Glutamatergic neuron (in vitro differentiated cells): Measurements from ENCODE around the gene CLDN3. TPM values are rescaled to one million over a fixed set of nuclear protein-coding genes. Genes with fewer than 3 reads are reported as not detected.
A peak's percentile ranks its signal among the peaks of the same experiment; 100 is the strongest.

Experiments used
- DNase-seq: peaks from one replicate; pipeline ENCODE4 v3.0.0; 2022
- H3K27ac Mint-ChIP-seq: one replicate; pipeline ENCODE4 v1.8.0; 2020; ENCODE audit warnings: mild to moderate bottlenecking, mixed read lengths, inconsistent platforms; ENCODE audit not compliant: unreplicated experiment
- H3K27me3 Mint-ChIP-seq: one replicate; pipeline ENCODE4 v1.8.0; 2020; ENCODE audit warnings: mild to moderate bottlenecking, moderate library complexity, mixed read lengths, inconsistent platforms; ENCODE audit not compliant: unreplicated experiment
- H3K36me3 Mint-ChIP-seq: one replicate; pipeline ENCODE4 v1.8.0; 2020; ENCODE audit warnings: mild to moderate bottlenecking, mixed read lengths, inconsistent platforms; ENCODE audit not compliant: unreplicated experiment
- H3K4me1 Mint-ChIP-seq: one replicate; pipeline ENCODE4 v1.8.0; 2020; ENCODE audit warnings: mild to moderate bottlenecking, low read depth, mixed read lengths, inconsistent platforms; ENCODE audit not compliant: unreplicated experiment
- H3K4me3 Mint-ChIP-seq: one replicate; pipeline ENCODE4 v1.8.0; 2020; ENCODE audit warnings: mild to moderate bottlenecking, mixed read lengths, inconsistent platforms; ENCODE audit not compliant: unreplicated experiment
- H3K9me3 Mint-ChIP-seq: one replicate; pipeline ENCODE4 v1.8.0; 2020; ENCODE audit warnings: mild to moderate bottlenecking, moderate library complexity, mixed read lengths, inconsistent platforms; ENCODE audit not compliant: unreplicated experiment
- long read RNA-seq: library from polyadenylated mRNA; unstranded; transcript quantifications from one replicate; pipeline ENCODE4 v2.0.0, GENCODE V29; 2020; ENCODE audit not compliant: unreplicated experiment
- total RNA-seq: library from RNA; stranded (reverse); fragmentation: NEBNext Ultra II Directional; extraction: Animal tissue kit (Norgen Biotek cat#: 25700); gene quantifications from one replicate; pipeline ENCODE4 v1.2.1, GENCODE V29; 2021; ENCODE audit not compliant: unreplicated experiment
- TF ChIP-seq, protein P1 (sequence below): fragments of 200-600 bp; sonication (generic); IDR thresholded peaks from one replicate; pipeline ENCODE4 v1.5.0; 2021; ENCODE audit not compliant: partially characterized antibody, unreplicated experiment

CLDN3 gene, protein sequence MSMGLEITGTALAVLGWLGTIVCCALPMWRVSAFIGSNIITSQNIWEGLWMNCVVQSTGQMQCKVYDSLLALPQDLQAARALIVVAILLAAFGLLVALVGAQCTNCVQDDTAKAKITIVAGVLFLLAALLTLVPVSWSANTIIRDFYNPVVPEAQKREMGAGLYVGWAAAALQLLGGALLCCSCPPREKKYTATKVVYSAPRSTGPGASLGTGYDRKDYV
- total RNA-seq = not detected
- long read RNA-seq = 0 reads

DNA sequence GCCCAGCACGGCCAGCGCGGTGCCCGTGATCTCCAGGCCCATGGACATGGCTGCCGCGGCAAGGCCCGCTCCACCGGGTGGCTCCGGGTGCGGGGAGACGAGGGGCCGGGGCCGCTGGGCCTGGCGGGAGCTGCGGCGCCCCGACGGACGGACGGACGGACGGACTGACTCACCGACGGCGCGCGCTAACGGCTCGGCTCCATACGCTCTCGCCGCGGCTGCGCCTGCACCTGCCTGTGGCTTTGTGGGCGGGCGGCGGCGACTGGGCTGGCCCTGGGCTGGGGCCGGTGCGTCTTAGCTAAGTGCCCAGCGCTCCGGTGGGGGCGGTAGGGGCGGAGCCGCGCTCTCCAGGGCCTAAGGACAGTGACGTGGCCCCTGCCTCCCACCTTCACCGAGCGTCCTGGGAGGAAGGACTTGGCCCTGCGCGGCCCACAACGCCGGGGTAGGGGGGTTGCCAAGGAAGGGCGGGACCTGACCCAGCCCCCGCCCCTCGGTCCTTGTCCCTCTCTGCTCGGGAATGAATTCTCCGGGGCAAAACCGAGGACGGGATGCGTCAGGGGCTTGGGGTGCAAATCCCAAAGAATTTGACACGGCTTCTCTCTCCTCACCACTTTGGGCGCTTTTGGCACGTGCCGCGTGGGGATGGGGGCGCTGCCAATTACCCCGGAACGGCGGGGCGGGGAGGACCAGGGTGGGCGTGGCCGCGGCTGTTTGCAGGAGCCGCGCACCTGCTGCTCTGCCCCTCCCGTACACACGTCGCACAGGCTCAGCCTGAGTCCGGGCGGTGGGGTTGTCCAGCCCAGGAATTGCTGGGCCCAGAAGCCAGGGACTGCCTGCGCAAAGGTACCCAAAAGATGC, at the start of gene CLDN3:
Gene CLDN3, minus strand, starts transcription at position 269 of the 858 bp plus-strand sequence. Its CDS starts 221 bp downstream, at position 48.
- H3K4me3 Mint-ChIP-seq = peak within 1 kb of the TSS; percentile 75
- peaks cover 2% of the 10 kb centered on the region for H3K9me3 Mint-ChIP-seq
- H3K27me3 Mint-ChIP-seq = peaks cover 11% of the 10 kb centered on the region
- H3K4me1 Mint-ChIP-seq = peaks cover 2% of the 10 kb centered on the region
- TF ChIP-seq, protein P1, sequence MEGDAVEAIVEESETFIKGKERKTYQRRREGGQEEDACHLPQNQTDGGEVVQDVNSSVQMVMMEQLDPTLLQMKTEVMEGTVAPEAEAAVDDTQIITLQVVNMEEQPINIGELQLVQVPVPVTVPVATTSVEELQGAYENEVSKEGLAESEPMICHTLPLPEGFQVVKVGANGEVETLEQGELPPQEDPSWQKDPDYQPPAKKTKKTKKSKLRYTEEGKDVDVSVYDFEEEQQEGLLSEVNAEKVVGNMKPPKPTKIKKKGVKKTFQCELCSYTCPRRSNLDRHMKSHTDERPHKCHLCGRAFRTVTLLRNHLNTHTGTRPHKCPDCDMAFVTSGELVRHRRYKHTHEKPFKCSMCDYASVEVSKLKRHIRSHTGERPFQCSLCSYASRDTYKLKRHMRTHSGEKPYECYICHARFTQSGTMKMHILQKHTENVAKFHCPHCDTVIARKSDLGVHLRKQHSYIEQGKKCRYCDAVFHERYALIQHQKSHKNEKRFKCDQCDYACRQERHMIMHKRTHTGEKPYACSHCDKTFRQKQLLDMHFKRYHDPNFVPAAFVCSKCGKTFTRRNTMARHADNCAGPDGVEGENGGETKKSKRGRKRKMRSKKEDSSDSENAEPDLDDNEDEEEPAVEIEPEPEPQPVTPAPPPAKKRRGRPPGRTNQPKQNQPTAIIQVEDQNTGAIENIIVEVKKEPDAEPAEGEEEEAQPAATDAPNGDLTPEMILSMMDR = no peak
- H3K36me3 Mint-ChIP-seq = peaks cover 5% of the 10 kb centered on the region
- H3K27ac Mint-ChIP-seq = no peak within 1 kb of the TSS
- DNase-seq = peak; percentile 33

DNA sequence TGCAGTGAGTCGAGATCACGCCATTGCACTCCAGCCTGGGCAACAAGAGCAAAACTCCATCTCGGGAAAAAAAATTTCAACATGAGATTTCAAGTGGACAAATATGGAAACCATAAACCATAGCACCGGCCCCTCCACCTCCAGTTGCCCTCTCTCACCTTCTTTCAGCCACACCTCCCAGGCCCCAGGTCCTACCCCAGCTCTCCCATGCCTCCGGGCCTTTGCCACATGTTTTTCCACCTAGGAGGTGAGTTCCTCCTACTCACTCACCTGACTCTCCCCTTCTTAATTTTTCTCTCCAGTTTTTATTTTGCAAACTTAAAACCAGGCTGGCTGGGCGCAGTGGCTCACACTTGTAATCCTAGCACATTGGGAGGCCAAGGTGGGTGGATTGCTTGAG, 47.1 kb upstream of the CLDN3 start:
- Mint-ChIP-seq H3K27me3 (peaks cover 5% of the 10 kb centered on the region), H3K36me3 (no peaks in the 10 kb centered on the region)
- TF ChIP-seq, protein P1 = no peak

DNA sequence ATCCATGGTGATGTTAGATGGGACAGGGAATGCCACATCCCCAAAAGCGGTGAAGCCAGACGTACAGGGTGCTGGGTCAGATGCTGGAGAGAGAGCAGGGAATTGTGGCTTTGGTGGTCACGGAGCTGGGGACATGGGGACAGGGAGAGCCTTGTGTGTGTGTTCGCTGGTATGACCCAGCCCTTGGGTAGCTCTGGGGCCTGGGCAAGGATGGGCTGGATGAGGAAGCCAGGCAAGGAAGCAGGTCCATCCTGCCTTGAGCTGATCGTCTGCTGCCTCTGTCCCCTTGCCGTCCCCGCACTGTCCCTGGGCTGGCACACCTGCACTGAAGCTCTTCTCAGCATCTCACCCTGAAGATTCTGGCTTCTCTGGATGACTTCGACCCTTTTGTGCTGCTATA, 45.4 kb upstream of the CLDN3 start:
- Mint-ChIP-seq H3K27ac (no peak overlapping the region), H3K4me1 (no peaks in the 10 kb centered on the region)
- no peak for DNase-seq

More for the DNA sequence above, 47.1 kb upstream of the CLDN3 start:
- Mint-ChIP-seq H3K27ac (no peak overlapping the region), H3K9me3 (no peaks in the 10 kb centered on the region), H3K4me1 (no peaks in the 10 kb centered on the region), H3K4me3 (no peak overlapping the region)
- no peak for DNase-seq

DNA sequence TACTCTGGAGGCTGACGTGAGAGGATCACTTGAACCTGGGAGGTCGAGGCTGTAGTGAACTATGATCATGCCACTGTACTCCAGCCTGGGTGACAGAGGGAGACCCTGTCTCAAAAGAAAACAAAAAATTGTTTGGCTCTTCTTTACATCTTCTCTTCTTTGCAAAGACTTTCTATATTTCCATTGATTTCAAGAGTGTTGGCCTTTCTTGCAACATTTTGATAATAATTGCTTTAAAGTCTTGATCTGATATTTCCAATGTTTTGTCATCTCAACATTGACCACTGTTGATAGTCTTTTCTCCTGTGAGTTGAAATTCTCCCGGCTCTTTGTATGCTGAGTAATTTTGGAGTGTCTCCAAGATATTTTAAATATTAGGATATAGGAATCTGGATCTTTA, 42.9 kb upstream of the CLDN3 start:
- Mint-ChIP-seq H3K36me3 (no peaks in the 10 kb centered on the region), H3K27ac (no peak overlapping the region), H3K4me1 (no peaks in the 10 kb centered on the region), H3K27me3 (peaks cover 3% of the 10 kb centered on the region), H3K9me3 (no peaks in the 10 kb centered on the region), H3K4me3 (no peak overlapping the region)
- DNase-seq = no peak
- TF ChIP-seq, protein P1 = no peak

More for the DNA sequence above, 45.4 kb upstream of the CLDN3 start:
- Mint-ChIP-seq H3K9me3 (no peaks in the 10 kb centered on the region), H3K36me3 (no peaks in the 10 kb centered on the region), H3K4me3 (no peak overlapping the region), H3K27me3 (peaks cover 5% of the 10 kb centered on the region)
- TF ChIP-seq, protein P1 = no peak

DNA sequence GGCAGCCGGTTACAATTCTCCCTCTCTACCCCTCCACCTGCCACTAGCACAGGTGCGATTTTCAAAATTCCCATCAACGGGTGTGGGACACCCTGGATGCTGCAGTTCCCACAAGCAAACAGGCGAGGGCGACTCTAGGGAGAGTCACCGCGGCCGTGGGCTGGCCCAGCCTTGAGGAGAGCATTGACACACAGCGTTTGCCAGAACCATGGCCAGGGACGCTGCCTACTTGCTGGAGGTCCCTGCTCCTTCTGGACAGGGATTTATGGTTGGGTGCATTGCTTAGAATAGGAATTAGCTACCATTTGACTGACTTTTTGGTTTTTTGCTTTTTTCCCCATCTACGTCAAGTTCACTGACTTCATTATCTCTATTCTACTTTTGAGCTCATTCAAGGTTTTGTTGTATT, 41.7 kb upstream of the CLDN3 start:
- H3K4me1 Mint-ChIP-seq = no peaks in the 10 kb centered on the region
- H3K36me3 Mint-ChIP-seq = no peaks in the 10 kb centered on the region
- peak; percentile 82 for DNase-seq
- peaks cover 3% of the 10 kb centered on the region for H3K27me3 Mint-ChIP-seq
- TF ChIP-seq, protein P1 = peak; percentile 67
- no peak overlapping the region for H3K4me3 Mint-ChIP-seq
- no peaks in the 10 kb centered on the region for H3K9me3 Mint-ChIP-seq
- no peak overlapping the region for H3K27ac Mint-ChIP-seq
